ENCODE data around the gene GABRR2. TPM values are rescaled to one million over a fixed set of nuclear protein-coding genes. Genes with fewer than 3 reads are reported as not detected.

The GABRR2 gene
- total RNA-seq, 2 donors from 2014 or later = 1.0 to 1.9 TPM

DNA sequence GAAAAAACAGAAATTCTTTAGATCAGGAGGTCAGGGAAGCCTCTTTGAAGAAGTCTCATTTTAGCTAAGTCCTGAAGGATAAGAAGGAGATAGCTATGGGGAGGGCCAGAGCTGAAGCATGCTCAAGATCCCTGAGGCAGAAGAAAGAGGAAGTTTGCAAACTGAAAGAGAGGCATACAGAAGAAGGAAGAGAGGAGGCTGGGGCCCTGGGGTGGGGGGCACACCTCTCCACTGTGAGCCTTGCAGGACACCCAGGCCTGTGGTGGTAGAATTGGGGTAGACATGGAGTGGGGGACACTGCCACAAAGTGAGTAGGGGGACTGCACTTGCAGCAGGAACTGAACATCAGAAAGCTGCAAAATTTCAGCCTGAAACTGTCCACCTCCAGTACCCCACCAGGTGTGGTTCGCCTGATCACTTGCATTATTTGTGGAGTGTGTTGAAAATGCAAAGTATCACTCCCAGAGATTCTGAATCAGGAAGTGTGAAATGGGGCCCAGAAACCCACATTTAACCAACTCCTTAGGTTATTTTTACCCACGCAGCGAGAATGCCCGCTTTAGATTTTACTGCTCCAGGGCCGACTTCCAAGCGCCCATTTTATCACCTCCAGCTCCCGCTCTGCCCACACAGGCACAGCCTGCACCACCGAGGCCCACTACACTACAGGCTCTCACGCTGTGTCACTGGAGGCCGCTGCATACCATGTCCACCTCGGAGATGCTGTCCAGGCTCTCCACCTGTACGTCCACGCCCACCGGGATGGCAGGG, 44.0 kb downstream of the GABRR2 start:
- DNase-seq (ENCODE audit: low spot score) = no peak
- Mint-ChIP-seq H3K36me3 (no peaks in the 10 kb centered on the region), H3K4me3 (no peak overlapping the region), H3K4me1 (ENCODE audit: low read depth in 2 of 2) (no peaks in the 10 kb centered on the region), H3K9me3 (no peaks in the 10 kb centered on the region), H3K27me3 (no peaks in the 10 kb centered on the region), H3K27ac (no peak overlapping the region)
- ATAC-seq = no peak

GRCh38 chr6:89269981-89270380, 45.1 kb downstream of the GABRR2 start:
- no peak for DNase-seq (ENCODE audit: low spot score)
- Mint-ChIP-seq H3K9me3 (no peaks in the 10 kb centered on the region), H3K27ac (no peak overlapping the region), H3K4me3 (no peak overlapping the region), H3K4me1 (ENCODE audit: low read depth in 2 of 2) (no peaks in the 10 kb centered on the region), H3K27me3 (no peaks in the 10 kb centered on the region), H3K36me3 (no peaks in the 10 kb centered on the region)
- ATAC-seq = no peak

- no peak for DNase-seq (ENCODE audit: low spot score)
- H3K4me1 Mint-ChIP-seq (ENCODE audit: low read depth in 2 of 2) = no peaks in the 10 kb centered on the region
Measured at GRCh38 chr6:89269252-89269651, 45.8 kb downstream of the GABRR2 start.

GRCh38 chr6:89268776-89269175, 46.3 kb downstream of the GABRR2 start:
- H3K27ac Mint-ChIP-seq = no peak overlapping the region
- H3K4me1 Mint-ChIP-seq (ENCODE audit: low read depth in 2 of 2) = no peaks in the 10 kb centered on the region
- H3K36me3 Mint-ChIP-seq = no peaks in the 10 kb centered on the region
- H3K27me3 Mint-ChIP-seq = no peaks in the 10 kb centered on the region
- DNase-seq (ENCODE audit: low spot score) (no peak), ATAC-seq (no peak)
- H3K9me3 Mint-ChIP-seq = no peaks in the 10 kb centered on the region
- no peak overlapping the region for H3K4me3 Mint-ChIP-seq

More at GRCh38 chr6:89269252-89269651, 45.8 kb downstream of the GABRR2 start:
- Mint-ChIP-seq H3K36me3 (no peaks in the 10 kb centered on the region), H3K4me3 (no peak overlapping the region), H3K9me3 (no peaks in the 10 kb centered on the region), H3K27ac (no peak overlapping the region), H3K27me3 (no peaks in the 10 kb centered on the region)
- ATAC-seq = no peak

DNA sequence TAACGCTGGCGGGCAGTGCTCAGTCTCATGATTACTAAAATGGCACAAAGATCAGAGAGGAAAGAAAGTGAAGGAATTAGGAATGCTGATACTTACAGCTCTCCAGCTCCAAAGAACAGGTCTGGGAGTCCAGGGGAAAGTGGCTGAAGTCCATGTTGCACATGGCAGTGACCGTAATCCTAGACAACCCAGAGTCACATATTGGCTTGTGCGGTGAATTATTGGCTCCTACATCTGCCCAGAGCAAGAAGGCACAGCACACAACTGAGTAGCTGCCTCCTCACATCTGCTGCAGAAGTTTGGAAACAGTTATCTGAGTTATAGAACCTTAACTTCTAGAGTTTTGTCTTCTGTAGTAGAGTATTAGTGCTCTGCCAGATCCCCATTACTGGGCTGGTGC, 47.2 kb downstream of the GABRR2 start:
- H3K27me3 Mint-ChIP-seq = no peaks in the 10 kb centered on the region
- ATAC-seq (no peak), DNase-seq (ENCODE audit: low spot score) (no peak)
- no peak overlapping the region for H3K4me3 Mint-ChIP-seq
- H3K27ac Mint-ChIP-seq = no peak overlapping the region
- H3K4me1 Mint-ChIP-seq (ENCODE audit: low read depth in 2 of 2) = no peaks in the 10 kb centered on the region
- no peaks in the 10 kb centered on the region for H3K9me3 Mint-ChIP-seq
- H3K36me3 Mint-ChIP-seq = no peaks in the 10 kb centered on the region

- Mint-ChIP-seq H3K9me3 (no peaks in the 10 kb centered on the region), H3K27me3 (no peaks in the 10 kb centered on the region), H3K27ac (no peak overlapping the region), H3K36me3 (no peaks in the 10 kb centered on the region), H3K4me1 (ENCODE audit: low read depth in 2 of 2) (no peaks in the 10 kb centered on the region), H3K4me3 (no peak overlapping the region)
- DNase-seq (ENCODE audit: low spot score) (no peak), ATAC-seq (no peak)
Measured at GRCh38 chr6:89264296-89264695, 50.8 kb downstream of the GABRR2 start.

DNA sequence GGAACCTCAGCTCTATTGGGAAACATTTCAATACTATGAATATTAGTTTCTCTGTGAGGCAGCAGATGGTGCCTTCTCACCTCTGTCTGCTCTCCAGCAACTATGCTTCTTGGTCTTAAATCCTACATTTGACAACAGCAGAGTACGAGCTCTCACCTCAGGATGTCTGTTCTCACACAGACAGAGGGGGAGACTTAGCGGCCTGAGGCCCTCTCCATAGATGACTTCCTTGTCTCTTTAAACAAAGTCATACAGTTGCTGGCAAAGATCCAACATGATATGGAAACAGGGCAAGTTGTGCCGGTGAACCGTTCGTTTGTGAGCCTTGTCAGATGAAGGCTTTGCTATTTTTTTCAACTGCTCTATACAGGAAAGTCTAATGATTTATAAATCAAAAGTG, 54.3 kb downstream of the GABRR2 start:
- ATAC-seq (no peak), DNase-seq (ENCODE audit: low spot score) (no peak)
- Mint-ChIP-seq H3K36me3 (no peaks in the 10 kb centered on the region), H3K27ac (no peak overlapping the region), H3K4me1 (ENCODE audit: low read depth in 2 of 2) (no peaks in the 10 kb centered on the region), H3K27me3 (no peaks in the 10 kb centered on the region), H3K4me3 (no peak overlapping the region), H3K9me3 (no peaks in the 10 kb centered on the region)

DNA sequence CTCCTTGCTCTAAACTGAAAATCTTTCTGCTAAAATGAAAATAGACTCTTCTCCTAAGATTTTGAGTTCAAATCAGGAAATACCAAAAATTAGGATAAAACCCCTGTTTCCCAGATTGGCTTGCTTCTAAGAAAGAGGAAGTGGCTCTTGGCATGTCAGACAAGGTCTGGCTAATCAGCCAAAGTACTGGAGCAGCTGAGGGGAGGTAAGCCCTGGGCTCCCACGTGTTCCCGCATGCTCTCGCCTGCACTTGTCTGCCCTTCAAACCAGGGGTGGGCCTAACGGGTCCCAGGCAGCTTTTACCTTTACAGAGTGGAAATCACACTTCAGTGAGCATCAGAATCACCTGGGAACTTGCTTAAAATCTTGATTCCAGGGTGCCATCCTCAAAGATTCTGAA, 54.8 kb downstream of the GABRR2 start:
- Mint-ChIP-seq H3K27me3 (no peaks in the 10 kb centered on the region), H3K4me3 (no peak overlapping the region), H3K27ac (no peak overlapping the region), H3K4me1 (ENCODE audit: low read depth in 2 of 2) (no peaks in the 10 kb centered on the region), H3K9me3 (no peaks in the 10 kb centered on the region), H3K36me3 (no peaks in the 10 kb centered on the region)
- DNase-seq (ENCODE audit: low spot score) (no peak), ATAC-seq (no peak)

- H3K27me3 Mint-ChIP-seq = peaks cover 3 to 5% of the 10 kb centered on the region in 2 donors
- no peaks in the 10 kb centered on the region for H3K36me3 Mint-ChIP-seq
- H3K9me3 Mint-ChIP-seq = no peaks in the 10 kb centered on the region
- ATAC-seq = no peak
- DNase-seq (ENCODE audit: low spot score) = no peak
- no peak overlapping the region for H3K27ac Mint-ChIP-seq
- no peaks in the 10 kb centered on the region for H3K4me1 Mint-ChIP-seq (ENCODE audit: low read depth in 2 of 2)
- H3K4me3 Mint-ChIP-seq = no peak overlapping the region
Measured at GRCh38 chr6:89258912-89259311, 56.2 kb downstream of the GABRR2 start.

GRCh38 chr6:89257781-89258180, 57.3 kb downstream of the GABRR2 start:
- Mint-ChIP-seq H3K4me1 (ENCODE audit: low read depth in 2 of 2) (no peaks in the 10 kb centered on the region), H3K27me3 (peaks cover 9 to 12% of the 10 kb centered on the region in 2 donors), H3K36me3 (no peaks in the 10 kb centered on the region), H3K9me3 (no peaks in the 10 kb centered on the region), H3K27ac (no peak overlapping the region), H3K4me3 (no peak overlapping the region)
- DNase-seq (ENCODE audit: low spot score) (no peak), ATAC-seq (no peak)

- no peak overlapping the region for H3K27ac Mint-ChIP-seq
- DNase-seq (ENCODE audit: low spot score) (no peak), ATAC-seq (no peak)
- no peaks in the 10 kb centered on the region for H3K4me1 Mint-ChIP-seq (ENCODE audit: low read depth in 2 of 2)
- H3K9me3 Mint-ChIP-seq = no peaks in the 10 kb centered on the region
- no peaks in the 10 kb centered on the region for H3K36me3 Mint-ChIP-seq
- H3K4me3 Mint-ChIP-seq = no peak overlapping the region
- peaks cover 9 to 12% of the 10 kb centered on the region in 2 donors for H3K27me3 Mint-ChIP-seq
Measured at GRCh38 chr6:89257346-89257745, 57.8 kb downstream of the GABRR2 start.

DNA sequence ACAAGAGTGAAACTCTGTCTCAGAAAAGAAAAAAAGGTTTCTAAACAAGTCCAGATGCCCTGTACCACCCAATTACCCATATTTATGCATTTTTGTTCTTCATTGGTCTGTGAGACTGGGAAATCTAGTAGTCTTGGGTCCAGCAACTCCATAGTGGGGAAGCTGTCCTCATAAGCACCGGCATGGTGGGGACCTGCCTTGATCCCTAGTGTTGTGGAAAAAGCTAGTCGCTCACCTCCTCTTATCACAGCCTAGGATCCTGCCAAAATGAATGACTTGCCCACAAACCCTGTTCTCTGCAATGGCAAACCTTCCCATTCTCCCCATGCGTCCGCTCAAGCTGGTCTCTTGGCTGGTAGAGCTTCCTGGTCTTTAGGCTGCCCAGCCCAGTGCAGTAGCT, 59.7 kb downstream of the GABRR2 start:
- Mint-ChIP-seq H3K27ac (no peak overlapping the region), H3K4me1 (ENCODE audit: low read depth in 2 of 2) (no peaks in the 10 kb centered on the region), H3K9me3 (no peaks in the 10 kb centered on the region), H3K36me3 (no peaks in the 10 kb centered on the region), H3K4me3 (no peak overlapping the region), H3K27me3 (peaks cover 9 to 12% of the 10 kb centered on the region in 2 donors)
- no peak for DNase-seq (ENCODE audit: low spot score)
- ATAC-seq = no peak

- DNase-seq (ENCODE audit: low spot score) (no peak), ATAC-seq (no peak)
- H3K27me3 Mint-ChIP-seq = peaks cover 11 to 12% of the 10 kb centered on the region in 2 donors
- H3K4me1 Mint-ChIP-seq (ENCODE audit: low read depth in 2 of 2) = no peaks in the 10 kb centered on the region
- H3K36me3 Mint-ChIP-seq = no peaks in the 10 kb centered on the region
- H3K4me3 Mint-ChIP-seq = no peak overlapping the region
- no peak overlapping the region for H3K27ac Mint-ChIP-seq
- no peaks in the 10 kb centered on the region for H3K9me3 Mint-ChIP-seq
Measured at GRCh38 chr6:89254569-89254968, 60.5 kb downstream of the GABRR2 start.

- H3K27ac Mint-ChIP-seq = no peak overlapping the region
- no peaks in the 10 kb centered on the region for H3K36me3 Mint-ChIP-seq
- DNase-seq (ENCODE audit: low spot score) (no peak), ATAC-seq (no peak)
- H3K4me1 Mint-ChIP-seq (ENCODE audit: low read depth in 2 of 2) = no peaks in the 10 kb centered on the region
- H3K27me3 Mint-ChIP-seq = peaks cover 12% of the 10 kb centered on the region in 2 donors
- H3K9me3 Mint-ChIP-seq = no peaks in the 10 kb centered on the region
- no peak overlapping the region for H3K4me3 Mint-ChIP-seq
Measured at GRCh38 chr6:89252907-89253306, 62.2 kb downstream of the GABRR2 start.

DNA sequence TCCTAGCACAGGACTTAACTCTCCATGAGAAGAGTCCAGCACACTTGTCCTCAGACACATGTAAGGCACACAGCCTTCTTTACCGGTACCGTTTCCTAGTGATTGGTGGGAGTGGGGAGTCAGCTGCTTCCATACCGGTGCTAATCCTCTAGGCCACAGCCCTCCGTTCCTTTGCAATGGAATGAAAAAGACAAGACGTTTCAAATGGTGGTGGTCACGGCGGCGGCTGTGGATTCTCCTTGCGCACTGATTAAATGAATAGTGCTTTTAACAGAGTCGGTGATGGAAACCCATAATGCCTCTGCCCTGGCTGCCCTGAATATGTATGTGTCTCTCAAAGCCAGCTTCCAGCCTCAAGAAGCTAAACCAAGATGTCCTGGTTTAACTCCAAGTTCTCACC, 63.1 kb downstream of the GABRR2 start:
- DNase-seq (ENCODE audit: low spot score) (no peak), ATAC-seq (no peak)
- no peak overlapping the region for H3K27ac Mint-ChIP-seq
- H3K9me3 Mint-ChIP-seq = no peaks in the 10 kb centered on the region
- H3K27me3 Mint-ChIP-seq = peaks cover 12% of the 10 kb centered on the region in 2 donors
- H3K36me3 Mint-ChIP-seq = no peaks in the 10 kb centered on the region
- H3K4me1 Mint-ChIP-seq (ENCODE audit: low read depth in 2 of 2) = no peaks in the 10 kb centered on the region
- no peak overlapping the region for H3K4me3 Mint-ChIP-seq

Data from natural killer cell treated with Interleukin-12 subunit alpha and Interleukin-12 subunit beta and Interleukin-15 and Interleukin-18, amount 100 ng/mL, for 72 hours (primary cell).